HCT116 (cell line): ENCODE data around the gene CD58. TPM values are rescaled to one million over a fixed set of nuclear protein-coding genes. Genes with fewer than 3 reads are reported as not detected.

ENCODE experiments used
- ATAC-seq: fragments of 200-7000 bp; cut with Tn5 transposase; 2 replicates; pipeline ENCODE4 v1.9.1; 2020; ENCODE audit warnings: mild to moderate bottlenecking, moderate library complexity
- BruUV-seq: library from RNA; stranded (reverse); fragments of 400-500 nt; replicated peaks from 2 replicates; lab custom pipeline; 2021; lab: Mats Ljungman, UMichigan
- CTCF ChIA-PET: fragments of 300-600 bp; sonication (Branson Sonifier 250); formaldehyde crosslinking; loops from one replicate; lab custom pipeline; 2021; ENCODE audit warnings: antibody characterized with exemption; lab: Charles Lee
- POLR2A ChIA-PET: fragments of 300-600, 350-600 bp; sonication (Branson Sonifier 250); formaldehyde crosslinking; loops from one replicate; lab custom pipeline; 2021; ENCODE audit warnings: antibody characterized with exemption; lab: Charles Lee
- RAD21 ChIA-PET, 2 experiments: fragments of 300-600 bp; sonication (Branson Sonifier 250); formaldehyde crosslinking; loops; one replicate each; lab custom pipeline; 2023; ENCODE audit warnings: low total read pairs in 2 of 2; ENCODE audit not compliant: uncharacterized antibody in 2 of 2, unreplicated experiment in 2 of 2, low non-redundant PET in 1 of 2; lab: Charles Lee
- DNase-seq: peaks from one replicate; pipeline ENCODE4 v3.0.0-alpha.2; 2010; ENCODE audit warnings: low read depth, low spot score
- H2AFZ ChIP-seq: fragments of 200-600 bp; shearing (Covaris generic), sonication (generic); 2 replicates; pipeline ENCODE4 v1.6.1; 2017; ENCODE audit warnings: low read depth, mixed run types, mixed read lengths, antibody characterized with exemption, low read length; ENCODE audit not compliant: poor library complexity, severe bottlenecking
- H3K27ac ChIP-seq: 2 replicates; pipeline ENCODE4 v1.5.1; 2012; ENCODE audit warnings: low read depth, low read length
- H3K27me3 ChIP-seq: fragments of 200-600 bp; sonication (generic); 2 replicates; pipeline ENCODE4 v1.6.1; 2016; ENCODE audit warnings: mixed run types, low read length, mixed read lengths; ENCODE audit not compliant: insufficient read depth
- H3K36me3 ChIP-seq, 2 experiments: fragments of 200-500 bp in 1 of 2; fragments of 200-600 bp in 1 of 2; sonication (Bioruptor generic) in 1 of 2; sonication (generic) in 1 of 2; 2 replicates each; pipeline versions ENCODE4 v1.5.1 to v1.6.1; 2014 to 2016; ENCODE audit warnings: low read length in 2 of 2, inconsistent platforms in 1 of 2, mixed read lengths in 1 of 2, mixed run types in 1 of 2; ENCODE audit not compliant: insufficient read depth in 2 of 2, control insufficient read depth in 1 of 2
- H3K4me1 ChIP-seq, 2 experiments: fragments of 200-600 bp in 1 of 2; sonication (generic) in 1 of 2; 2 replicates each; pipeline versions ENCODE4 v1.5.1 to v1.6.1; 2012 to 2017; ENCODE audit warnings: low read length in 2 of 2, inconsistent platforms in 1 of 2, mild to moderate bottlenecking in 1 of 2, mixed read lengths in 1 of 2, mixed run types in 1 of 2, moderate library complexity in 1 of 2; ENCODE audit not compliant: insufficient read depth in 2 of 2, control insufficient read depth in 1 of 2
- H3K4me2 ChIP-seq: fragments of 200-600 bp; sonication (generic); 2 replicates; pipeline ENCODE4 v1.6.1; 2017; ENCODE audit warnings: mixed run types, low read length, mixed read lengths
- H3K4me3 ChIP-seq, 2 experiments: fragments of 200-600 bp in 1 of 2; sonication (generic) in 1 of 2; replicated peaks in 1 of 2; 2 replicates each; pipeline ENCODE4 v1.5.1; 2011 to 2016; ENCODE audit warnings: low read length in 2 of 2, control low read depth in 1 of 2, low read depth in 1 of 2, mild to moderate bottlenecking in 1 of 2, mixed read lengths in 1 of 2, mixed run types in 1 of 2
- H3K79me2 ChIP-seq: fragments of 200-600 bp; sonication (generic); 2 replicates; pipeline ENCODE4 v1.6.1; 2017; ENCODE audit warnings: mild to moderate bottlenecking, mixed run types, low read length, moderate library complexity, mixed read lengths; ENCODE audit not compliant: insufficient read depth
- H3K9ac ChIP-seq: fragments of 200-600 bp; sonication (generic); 2 replicates; pipeline ENCODE4 v1.6.1; 2016; ENCODE audit warnings: low read length, mixed read lengths
- H3K9me2 ChIP-seq: fragments of 200-600 bp; sonication (generic), shearing (Covaris generic); 2 replicates; pipeline ENCODE4 v1.6.1; 2017; ENCODE audit warnings: mixed run types, mild to moderate bottlenecking, moderate library complexity; ENCODE audit not compliant: insufficient read depth
- H3K9me3 ChIP-seq, 2 experiments: fragments of 200-500 bp in 1 of 2; fragments of 200-600 bp in 1 of 2; sonication (Bioruptor generic) in 1 of 2; sonication (generic) in 1 of 2; 2 replicates each; pipeline ENCODE4 v1.6.1; 2014 to 2017; ENCODE audit warnings: low read length in 2 of 2, mixed read lengths in 2 of 2, inconsistent platforms in 1 of 2, low read depth in 1 of 2, mild to moderate bottlenecking in 1 of 2, mixed run types in 1 of 2, moderate library complexity in 1 of 2; ENCODE audit not compliant: control insufficient read depth in 1 of 2, insufficient read depth in 1 of 2
- H4K20me1 ChIP-seq: fragments of 200-600 bp; sonication (generic), shearing (Covaris generic); 2 replicates; pipeline ENCODE4 v1.6.1; 2017; ENCODE audit warnings: mixed run types, mild to moderate bottlenecking, moderate library complexity; ENCODE audit not compliant: insufficient read depth
- CEBPB ChIP-seq: IDR thresholded peaks from 2 replicates; pipeline ENCODE4 v1.6.1; 2012; ENCODE audit warnings: low read depth
- EZH2phosphoT487 ChIP-seq: fragments of 200-600 bp; IDR thresholded peaks from 2 replicates; pipeline ENCODE4 v1.6.1; 2018; ENCODE audit warnings: antibody characterized with exemption, borderline replicate concordance
- POLR2AphosphoS5 ChIP-seq: IDR thresholded peaks from 2 replicates; pipeline ENCODE4 v1.6.1; 2011; ENCODE audit warnings: mild to moderate bottlenecking, low read depth, low read length, moderate library complexity
- SRF ChIP-seq: IDR thresholded peaks from 2 replicates; pipeline ENCODE4 v1.6.1; 2012; ENCODE audit warnings: low read depth
- TCF7L2 ChIP-seq: IDR thresholded peaks from 2 replicates; pipeline ENCODE4 v1.7.0; 2011; ENCODE audit warnings: borderline replicate concordance, inconsistent platforms; ENCODE audit not compliant: insufficient read depth, insufficient read length; ENCODE audit errors: extremely low read depth
- YY1 ChIP-seq: IDR thresholded peaks from 2 replicates; pipeline ENCODE4 v1.6.1; 2011; ENCODE audit warnings: low read length, low read depth, moderate library complexity, mild to moderate bottlenecking; ENCODE audit not compliant: insufficient replicate concordance; ENCODE audit errors: extremely low read depth
- intact Hi-C: fragments of 100-400 bp; cut with micrococcal nuclease; formaldehyde crosslinking; loops from 2 replicates; pipeline ENCODE4 v1.10.0; 2022
- total RNA-seq: library from RNA; stranded (reverse); gene quantifications from one replicate; pipeline ENCODE4 v1.2.1, GENCODE V29; 2021; ENCODE audit not compliant: unreplicated experiment
- TF ChIP-seq, protein P1 (sequence below): IDR thresholded peaks from 2 replicates; pipeline ENCODE4 v1.6.1; 2012; ENCODE audit warnings: low read depth
- TF ChIP-seq, protein P2 (sequence below): IDR thresholded peaks from 2 replicates; pipeline ENCODE4 v1.6.1; 2011; ENCODE audit warnings: mild to moderate bottlenecking, low read length, moderate library complexity; ENCODE audit not compliant: insufficient replicate concordance; ENCODE audit errors: extremely low read depth
- TF ChIP-seq, protein P3 (sequence below): IDR thresholded peaks from 2 replicates; pipeline ENCODE4 v1.6.1; 2012

The CD58 gene
- total RNA-seq, 1 experiment from 2014 or later: 18.0 TPM

DNA sequence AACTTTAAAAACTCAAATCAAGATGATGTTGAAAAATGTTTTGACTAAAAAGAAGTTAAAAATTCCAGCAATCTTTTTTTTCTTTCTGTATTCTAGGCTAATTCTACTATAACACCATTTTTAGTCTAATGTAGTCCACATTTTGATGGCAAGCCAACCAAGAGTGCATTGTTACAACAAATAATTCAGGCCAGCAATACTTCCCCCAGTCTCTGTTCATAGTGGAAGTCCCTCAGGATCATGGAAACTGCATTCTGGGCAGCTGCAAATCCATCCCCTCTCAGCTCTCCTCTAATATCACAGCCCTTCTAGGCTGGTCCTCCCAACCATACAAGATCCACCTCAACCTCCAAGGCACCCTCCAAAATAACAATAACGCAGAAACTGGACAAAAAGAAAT, 7.8 kb upstream of the CD58 start:
- H4K20me1 ChIP-seq: no peaks in the 10 kb centered on the region
- H3K79me2 ChIP-seq: no peaks in the 10 kb centered on the region
- no peaks in the 10 kb centered on the region for H3K27me3 ChIP-seq
- H3K9me3 ChIP-seq: no peaks in the 10 kb centered on the region
- no peak overlapping the region for H2AFZ ChIP-seq
- DNase-seq (no peak), ATAC-seq (no peak)
- H3K9ac ChIP-seq: no peak overlapping the region
- no peak overlapping the region for H3K27ac ChIP-seq
- H3K4me2 ChIP-seq: no peak overlapping the region
- CTCF ChIA-PET: interaction anchor here (1.3 kb wide), 1 partner anchor 17 kb away, joined by 4 read pairs; no protein-coding TSS in a partner anchor
- no peaks in the 10 kb centered on the region for H3K4me1 ChIP-seq
- no TSS peak for BruUV-seq
- no peaks in the 10 kb centered on the region for H3K36me3 ChIP-seq
- RAD21 ChIA-PET: no interaction called here
- TF ChIP-seq YY1 (no peak), POLR2AphosphoS5 (no peak), CEBPB (no peak), TCF7L2 (no peak), EZH2phosphoT487 (no peak), SRF (no peak)
- TF ChIP-seq, protein P1, sequence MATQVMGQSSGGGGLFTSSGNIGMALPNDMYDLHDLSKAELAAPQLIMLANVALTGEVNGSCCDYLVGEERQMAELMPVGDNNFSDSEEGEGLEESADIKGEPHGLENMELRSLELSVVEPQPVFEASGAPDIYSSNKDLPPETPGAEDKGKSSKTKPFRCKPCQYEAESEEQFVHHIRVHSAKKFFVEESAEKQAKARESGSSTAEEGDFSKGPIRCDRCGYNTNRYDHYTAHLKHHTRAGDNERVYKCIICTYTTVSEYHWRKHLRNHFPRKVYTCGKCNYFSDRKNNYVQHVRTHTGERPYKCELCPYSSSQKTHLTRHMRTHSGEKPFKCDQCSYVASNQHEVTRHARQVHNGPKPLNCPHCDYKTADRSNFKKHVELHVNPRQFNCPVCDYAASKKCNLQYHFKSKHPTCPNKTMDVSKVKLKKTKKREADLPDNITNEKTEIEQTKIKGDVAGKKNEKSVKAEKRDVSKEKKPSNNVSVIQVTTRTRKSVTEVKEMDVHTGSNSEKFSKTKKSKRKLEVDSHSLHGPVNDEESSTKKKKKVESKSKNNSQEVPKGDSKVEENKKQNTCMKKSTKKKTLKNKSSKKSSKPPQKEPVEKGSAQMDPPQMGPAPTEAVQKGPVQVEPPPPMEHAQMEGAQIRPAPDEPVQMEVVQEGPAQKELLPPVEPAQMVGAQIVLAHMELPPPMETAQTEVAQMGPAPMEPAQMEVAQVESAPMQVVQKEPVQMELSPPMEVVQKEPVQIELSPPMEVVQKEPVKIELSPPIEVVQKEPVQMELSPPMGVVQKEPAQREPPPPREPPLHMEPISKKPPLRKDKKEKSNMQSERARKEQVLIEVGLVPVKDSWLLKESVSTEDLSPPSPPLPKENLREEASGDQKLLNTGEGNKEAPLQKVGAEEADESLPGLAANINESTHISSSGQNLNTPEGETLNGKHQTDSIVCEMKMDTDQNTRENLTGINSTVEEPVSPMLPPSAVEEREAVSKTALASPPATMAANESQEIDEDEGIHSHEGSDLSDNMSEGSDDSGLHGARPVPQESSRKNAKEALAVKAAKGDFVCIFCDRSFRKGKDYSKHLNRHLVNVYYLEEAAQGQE: no peak
- TF ChIP-seq, protein P2, sequence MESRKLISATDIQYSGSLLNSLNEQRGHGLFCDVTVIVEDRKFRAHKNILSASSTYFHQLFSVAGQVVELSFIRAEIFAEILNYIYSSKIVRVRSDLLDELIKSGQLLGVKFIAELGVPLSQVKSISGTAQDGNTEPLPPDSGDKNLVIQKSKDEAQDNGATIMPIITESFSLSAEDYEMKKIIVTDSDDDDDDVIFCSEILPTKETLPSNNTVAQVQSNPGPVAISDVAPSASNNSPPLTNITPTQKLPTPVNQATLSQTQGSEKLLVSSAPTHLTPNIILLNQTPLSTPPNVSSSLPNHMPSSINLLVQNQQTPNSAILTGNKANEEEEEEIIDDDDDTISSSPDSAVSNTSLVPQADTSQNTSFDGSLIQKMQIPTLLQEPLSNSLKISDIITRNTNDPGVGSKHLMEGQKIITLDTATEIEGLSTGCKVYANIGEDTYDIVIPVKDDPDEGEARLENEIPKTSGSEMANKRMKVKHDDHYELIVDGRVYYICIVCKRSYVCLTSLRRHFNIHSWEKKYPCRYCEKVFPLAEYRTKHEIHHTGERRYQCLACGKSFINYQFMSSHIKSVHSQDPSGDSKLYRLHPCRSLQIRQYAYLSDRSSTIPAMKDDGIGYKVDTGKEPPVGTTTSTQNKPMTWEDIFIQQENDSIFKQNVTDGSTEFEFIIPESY: no peak
- TF ChIP-seq, protein P3, sequence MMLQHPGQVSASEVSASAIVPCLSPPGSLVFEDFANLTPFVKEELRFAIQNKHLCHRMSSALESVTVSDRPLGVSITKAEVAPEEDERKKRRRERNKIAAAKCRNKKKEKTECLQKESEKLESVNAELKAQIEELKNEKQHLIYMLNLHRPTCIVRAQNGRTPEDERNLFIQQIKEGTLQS: no peak
- H3K9me2 ChIP-seq: no peaks in the 10 kb centered on the region
- H3K4me3 ChIP-seq: no peak overlapping the region
- POLR2A ChIA-PET: no interaction called here
- intact Hi-C loops: loop anchor here (10.0 kb wide), 1 partner anchor 146 kb away; no protein-coding TSS in a partner anchor
